NCI-H2196 (cell line): Measurements from ENCODE around the gene DNAJC22.
"Not testable (repeated sequence)": the region's sequence is repeated elsewhere in the genome, so short reads cannot be mapped to it uniquely, and the experiment has no call there.

Experiments
- DNase-seq: peaks from one replicate; lab custom pipeline; 2025; ENCODE audit not compliant: unreplicated experiment; lab: John Stamatoyannopoulos, UW

The DNAJC22 gene

DNA sequence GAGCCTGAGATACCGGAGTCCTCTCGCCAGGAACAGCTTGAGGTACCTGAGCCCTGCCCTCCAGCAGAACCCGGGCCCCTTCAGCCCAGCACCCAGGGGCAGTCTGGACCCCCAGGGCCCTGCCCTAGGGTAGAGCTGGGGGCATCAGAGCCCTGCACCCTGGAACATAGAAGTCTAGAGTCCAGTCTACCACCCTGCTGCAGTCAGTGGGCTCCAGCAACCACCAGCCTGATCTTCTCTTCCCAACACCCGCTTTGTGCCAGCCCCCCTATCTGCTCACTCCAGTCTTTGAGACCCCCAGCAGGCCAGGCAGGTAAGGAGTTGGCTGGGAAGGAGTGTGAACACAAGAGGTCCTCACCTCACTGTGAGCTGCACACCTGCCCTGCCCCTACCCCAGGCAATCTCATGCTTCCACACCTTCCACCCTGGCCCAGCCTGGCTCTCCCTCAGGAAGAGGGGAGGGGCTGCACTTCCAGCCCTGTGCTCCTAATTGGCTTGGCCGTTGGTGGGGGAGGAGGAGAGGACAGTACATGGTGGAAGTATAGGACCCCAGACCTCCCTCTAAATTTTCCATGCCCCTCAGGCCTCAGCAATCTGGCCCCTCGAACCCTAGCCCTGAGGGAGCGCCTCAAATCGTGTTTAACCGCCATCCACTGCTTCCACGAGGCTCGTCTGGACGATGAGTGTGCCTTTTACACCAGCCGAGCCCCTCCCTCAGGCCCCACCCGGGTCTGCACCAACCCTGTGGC lies 15.9 kb upstream of the DNAJC22 start:
- DNase-seq, result no peak

DNA sequence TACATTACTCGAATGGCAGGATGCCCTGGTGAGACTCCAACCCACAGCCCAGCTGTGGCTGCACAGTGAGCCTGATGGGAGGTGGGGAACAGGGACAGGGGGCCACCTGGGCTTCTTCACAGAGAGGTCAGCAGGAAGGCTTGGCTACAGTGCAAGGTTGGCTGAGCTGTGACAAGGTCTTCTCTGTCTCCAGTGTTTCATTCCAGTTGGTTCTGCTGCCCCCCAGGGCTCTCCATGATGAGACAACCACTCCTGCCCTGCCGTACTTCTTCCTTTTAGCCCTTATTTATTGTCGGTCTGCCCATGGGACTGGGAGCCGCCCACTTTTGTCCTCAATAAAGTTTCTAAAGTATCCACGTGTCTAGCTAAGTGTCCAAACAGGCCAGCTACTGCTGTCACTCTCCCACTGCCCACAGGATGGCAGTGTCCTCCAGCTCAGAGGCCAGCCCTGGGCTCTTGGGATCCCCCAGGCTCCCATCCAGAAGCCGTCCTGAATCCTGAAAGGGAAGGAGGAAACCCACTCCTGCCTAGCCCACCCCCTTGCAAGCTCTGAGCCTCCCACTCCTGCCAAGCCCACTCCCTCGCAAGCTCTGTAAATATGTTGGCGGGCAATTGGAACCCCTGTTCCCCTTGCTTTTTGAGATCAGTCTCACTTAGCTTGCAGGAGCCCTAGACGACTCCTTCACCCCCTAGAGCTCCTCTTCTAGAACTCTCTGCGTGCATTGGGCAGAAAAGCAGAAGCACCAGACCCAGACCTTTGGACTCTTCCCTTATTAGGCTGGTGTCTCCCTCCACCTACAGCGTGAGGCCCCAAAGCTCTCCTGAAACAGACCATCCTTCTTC lies 15.1 kb upstream of the DNAJC22 start:
- peak; percentile 59 for DNase-seq

DNA sequence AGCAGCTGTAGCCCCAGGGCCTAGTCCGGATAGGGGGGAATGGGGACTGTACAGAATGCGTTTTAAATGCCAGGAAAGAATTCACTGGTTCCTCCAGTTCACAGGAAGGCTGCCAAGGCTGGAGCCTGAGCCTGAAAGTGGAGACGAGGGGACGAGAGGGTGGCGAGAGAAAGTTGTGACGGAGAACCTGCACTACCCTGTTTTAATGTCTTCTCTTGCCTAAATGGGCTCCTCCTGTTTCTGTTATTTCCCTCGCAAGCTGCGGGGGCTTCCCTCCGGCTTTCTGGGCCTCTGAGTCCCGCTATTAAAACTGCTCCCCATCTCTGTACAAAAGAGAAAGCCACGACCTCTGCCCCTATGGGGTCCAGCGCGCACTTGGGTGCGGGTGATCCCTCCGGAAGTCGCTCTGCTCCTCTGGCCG lies 14.2 kb upstream of the DNAJC22 start:
- DNase-seq, result no peak

DNA sequence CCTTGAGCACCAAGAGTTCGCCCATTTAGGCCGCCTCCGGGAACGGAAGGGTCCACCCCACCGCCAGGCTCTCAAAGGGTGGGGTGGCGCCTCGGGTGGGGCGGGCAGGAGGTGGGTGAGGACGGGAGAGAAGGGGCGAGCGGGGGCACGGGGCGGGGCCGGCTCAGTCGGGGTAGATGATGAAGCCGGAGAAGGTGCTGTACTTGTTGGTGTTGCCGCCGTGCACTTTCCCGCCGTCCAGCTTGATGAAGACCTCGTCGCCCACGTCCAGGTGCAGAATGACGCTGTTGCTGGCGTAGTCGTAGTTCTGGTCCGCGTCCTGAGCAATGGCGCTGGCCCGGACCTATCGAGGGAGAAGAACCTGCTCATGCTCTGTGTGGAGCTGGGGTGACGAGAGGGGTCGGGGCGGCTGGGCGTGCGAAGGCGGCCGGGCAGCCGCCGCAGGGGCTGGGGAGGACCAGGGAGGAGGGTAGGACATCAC lies 13.8 kb upstream of the DNAJC22 start:
- no peak for DNase-seq

DNA sequence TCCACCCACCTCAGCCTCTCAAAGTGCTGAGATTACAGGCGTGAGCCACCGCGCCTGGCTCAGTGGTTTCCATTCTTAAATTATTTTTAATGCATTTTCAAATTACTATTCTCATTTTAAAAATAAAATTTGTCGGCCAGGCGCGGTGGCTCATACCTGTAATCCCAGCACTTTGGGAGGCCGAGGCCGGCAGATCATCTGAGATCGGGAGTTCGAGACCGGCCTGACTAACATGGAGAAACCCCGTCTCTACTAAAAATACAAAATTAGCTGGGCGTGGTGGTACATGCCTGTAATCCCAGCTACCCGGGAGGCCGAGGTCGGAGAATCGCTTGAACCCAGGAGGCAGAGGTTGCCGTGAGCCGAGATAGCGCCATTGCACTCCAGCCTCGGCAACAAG lies 12.9 kb upstream of the DNAJC22 start:
- DNase-seq, result not testable (repeated sequence)

DNA sequence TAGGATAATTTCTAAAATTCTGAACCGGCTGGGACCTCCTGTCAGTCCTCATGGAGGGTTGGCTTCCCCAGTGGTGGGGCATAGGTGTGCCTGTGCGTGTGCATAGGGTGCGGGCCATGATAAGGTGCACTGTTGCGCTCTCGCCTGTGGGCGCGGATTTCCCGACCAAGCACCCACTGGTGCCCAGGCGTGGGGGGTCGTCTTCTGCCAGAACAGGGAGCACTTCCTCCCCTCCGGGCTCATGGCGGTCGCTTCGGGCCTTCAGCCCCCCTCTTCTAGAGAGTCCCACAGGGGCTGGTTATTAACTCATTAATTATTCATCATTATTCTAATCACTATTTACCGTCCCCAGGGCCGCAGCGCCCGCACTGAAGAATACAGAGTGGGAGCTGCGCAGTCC lies 12.5 kb upstream of the DNAJC22 start:
- no peak for DNase-seq

DNA sequence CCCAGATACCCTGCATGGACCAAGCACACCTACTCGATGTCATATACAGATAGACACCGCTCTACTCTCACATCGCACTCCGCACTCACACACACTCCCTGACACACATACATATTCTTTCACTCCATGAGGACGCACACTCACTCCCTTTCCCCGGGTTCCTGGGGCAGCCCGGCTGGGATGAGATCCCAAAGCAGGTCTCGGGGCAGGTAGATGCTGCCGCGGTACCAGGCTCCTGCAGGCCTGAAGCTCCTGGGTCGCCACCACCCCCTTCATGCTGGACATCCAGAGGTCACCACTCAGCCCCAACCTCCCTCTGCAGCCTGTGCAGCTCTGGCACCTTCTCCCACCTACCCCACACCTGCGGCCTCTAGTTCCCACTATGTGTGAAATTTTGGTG lies 12.0 kb upstream of the DNAJC22 start:
- no peak for DNase-seq

DNA sequence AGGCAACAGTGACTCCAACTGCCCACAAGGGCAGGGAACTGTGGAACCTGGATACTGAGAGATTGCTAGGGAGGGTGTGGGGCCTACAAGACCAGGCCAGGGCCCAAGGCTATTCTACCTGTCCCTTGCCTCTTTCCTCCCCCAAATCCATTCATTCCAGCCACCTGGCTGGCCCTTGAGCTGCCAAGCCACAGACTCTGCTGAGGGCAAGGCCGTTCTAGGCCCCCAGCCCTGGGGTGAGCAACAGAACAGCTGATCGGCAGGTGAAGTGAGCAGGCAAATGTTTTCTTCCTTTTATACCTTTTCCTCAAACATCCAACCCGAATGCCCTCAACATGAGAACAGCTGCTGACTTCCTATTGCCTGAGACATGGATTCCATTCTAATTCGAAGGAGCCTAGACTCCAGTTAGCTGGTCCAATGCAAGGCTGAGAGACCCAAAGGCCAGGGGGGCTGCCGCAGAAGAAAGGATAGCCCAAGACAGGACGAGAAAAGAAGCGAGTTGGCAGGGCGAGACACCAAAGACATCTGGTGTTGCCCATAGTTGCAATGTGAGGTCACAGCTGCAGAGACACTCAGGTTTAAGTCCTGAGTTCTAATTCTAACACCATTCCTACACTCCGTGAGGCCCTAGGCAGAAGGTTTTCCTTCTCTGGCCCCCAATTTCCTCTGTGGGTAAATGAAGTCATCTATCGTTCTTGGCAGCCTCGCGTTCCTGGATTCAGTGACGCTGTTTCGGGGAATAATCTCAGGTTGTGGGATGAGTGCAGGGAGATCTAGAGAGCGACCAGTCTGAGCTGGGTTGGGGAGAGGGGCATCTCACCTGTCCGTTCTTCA lies 11.4 kb upstream of the DNAJC22 start:
- no peak for DNase-seq

DNA sequence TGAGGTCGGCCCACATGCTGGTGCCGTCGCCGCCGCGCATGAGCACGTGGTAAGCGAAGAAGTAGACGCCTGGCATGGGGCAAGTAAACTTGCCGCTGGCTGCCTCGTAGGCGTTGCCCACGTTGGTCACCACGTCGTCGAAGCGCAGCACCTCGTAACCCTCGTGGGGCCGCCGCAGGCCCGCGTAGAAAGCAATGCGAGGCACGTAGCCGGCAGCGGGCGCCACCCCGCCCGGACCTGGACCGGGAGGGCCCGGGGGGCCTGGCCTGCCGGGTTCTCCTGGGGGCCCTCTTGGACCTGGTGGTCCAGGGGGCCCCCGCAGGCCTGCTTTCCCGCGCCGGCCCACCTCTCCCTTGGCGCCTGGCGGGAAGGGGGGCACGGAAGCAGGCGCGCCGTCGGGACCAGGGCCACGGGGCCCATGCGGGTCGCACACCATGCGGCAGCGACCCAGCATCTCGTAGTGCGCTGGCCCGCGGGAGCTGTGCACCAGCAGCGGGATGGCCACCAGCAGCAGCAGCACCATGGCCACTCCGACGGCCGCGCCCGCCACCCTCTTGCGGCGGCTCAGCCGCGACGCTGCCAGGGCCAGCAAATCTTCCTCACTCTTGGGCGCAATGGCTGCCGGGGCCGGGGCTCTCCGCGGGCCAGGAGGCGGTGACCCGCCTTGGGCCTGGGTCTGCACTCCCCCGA lies 10.6 kb upstream of the DNAJC22 start:
- DNase-seq, result no peak

DNA sequence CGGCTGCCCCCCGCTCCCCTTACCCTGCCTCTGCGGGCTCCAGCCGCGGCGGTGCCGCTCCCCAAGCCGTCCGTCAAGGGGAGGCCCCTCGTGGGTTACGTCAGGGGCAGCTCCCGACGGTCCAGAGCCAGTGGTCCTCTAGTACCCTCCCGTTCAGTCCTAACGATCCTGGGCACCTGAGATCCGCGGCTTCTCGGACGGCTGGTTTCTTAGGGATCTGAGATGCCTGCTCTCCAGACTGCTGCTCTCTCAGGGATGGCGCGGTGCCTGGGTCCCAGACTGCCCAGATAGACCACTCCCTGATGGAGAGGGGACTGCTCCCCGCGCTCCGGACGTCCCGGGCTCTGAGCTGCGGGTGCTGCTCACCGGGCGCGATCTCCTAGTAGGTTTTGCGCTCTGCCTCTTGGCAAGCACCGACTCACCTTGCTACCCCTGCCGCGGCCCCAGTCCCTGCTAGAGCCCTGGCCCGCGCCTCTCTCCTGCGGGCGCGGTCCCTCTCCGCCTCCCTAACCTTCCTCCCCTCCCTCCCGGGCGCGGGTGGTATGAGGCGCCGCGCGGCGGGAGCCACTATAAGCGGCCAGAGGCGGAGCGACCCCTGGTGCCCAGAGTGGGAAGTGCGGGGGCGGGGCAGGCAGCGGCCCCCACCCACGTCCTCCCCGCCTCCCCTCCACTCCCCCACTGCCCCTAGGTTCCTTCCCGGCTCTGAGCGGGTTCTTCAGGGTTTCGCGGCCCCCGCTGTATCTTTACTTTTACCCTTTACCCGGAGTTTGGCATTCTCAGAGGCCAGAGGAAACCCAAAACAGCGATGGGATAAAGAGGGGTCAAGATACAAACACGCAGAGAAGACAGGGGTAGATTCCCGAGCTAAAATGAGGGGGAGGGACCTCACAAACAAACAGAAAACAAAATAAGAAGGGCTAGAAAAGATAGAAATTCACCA lies 9.8 kb upstream of the DNAJC22 start, which contains the start of gene C1QL4:
TSS of gene C1QL4 (minus strand) at position 544 of the 940 bp plus-strand sequence. CDS start 711 bp downstream, outside the sequence.
- DNase-seq, result peak; percentile 84

DNA sequence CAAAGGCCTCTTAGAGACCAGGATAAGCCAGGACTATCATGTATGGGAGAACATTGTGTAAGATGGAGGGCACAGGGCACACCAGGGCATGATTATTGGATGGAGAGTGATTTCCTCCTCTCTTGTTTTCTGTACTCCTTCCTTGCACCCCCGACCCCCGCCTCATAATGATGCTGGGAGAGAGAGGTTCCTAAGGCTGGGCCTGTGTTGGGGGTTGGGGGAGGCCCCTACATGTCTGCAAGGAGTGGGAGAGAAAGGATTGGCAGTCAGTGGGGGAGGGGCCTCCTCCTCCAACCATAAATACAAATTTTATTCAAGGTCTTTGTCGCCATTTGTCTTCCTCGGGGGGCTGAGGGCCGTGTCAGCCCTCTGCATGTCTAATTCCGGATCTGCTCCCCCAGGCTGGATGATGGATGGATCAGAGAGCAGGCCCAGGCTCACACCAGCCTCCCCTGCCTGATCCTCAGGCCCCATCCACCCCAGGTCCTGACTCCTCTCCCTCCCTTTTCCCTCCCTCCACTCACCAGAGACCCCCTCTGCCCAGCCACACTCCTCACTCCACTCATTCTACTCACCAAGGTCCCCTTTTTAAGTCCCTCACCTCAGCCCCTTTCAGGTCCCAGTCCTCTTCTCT lies 7.7 kb upstream of the DNAJC22 start:
- DNase-seq, result no peak

DNA sequence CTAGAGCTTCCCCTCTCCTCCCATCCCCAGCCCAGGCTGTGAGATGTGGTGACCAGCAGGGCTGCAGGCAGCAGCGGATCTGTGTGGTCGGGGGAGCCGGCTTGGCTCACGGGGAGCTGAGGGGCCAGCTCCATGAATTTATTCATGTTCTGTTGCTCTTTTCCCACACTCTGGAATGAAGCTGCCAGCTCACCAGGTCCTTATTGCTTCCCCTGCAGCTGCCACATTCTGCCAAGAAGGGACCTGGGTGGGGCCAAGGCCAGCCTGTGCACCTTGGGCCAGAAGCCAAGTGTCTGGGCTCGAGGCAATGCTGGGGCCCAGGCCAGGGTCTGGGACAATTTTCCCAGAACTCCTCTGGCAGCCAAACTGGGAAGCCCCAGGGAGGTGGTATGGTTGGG lies 7.2 kb upstream of the DNAJC22 start:
- no peak for DNase-seq

DNA sequence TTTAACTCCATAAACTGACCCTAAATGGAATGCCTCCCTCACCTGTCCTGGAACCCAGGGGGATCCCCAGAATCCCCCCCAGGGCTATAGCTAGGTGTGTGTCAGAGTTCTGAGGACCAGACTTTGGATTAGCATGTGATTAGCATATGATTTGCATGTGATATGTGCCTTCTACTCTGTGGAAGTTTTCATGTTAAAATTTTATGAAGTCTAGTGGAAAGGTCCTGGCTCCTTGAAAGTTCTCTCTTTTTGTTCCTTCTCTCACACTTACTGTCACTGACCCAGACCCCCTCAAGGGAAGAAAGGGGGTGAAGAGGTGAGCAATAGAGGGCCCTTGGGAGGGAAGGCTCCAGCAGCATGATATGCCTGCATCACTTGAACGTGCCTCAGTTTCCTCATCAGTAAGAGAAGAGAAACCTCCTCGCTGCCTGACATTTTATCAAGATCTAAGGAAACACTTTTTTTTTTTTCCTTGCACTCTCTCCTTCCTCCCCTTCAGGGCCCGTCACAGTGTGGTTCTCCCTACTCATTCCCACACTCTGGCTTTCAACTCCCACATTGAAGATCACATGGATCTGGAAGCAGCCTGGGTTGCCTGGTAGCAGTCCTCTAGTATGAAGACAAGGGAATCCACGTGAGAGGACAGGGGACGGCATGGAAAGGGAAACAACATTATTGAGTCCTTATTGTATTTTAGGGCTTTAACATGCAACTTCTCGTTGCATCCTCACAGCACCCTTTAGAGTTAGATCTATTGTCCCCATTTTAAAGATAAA lies 6.4 kb upstream of the DNAJC22 start:
- DNase-seq, result no peak

DNA sequence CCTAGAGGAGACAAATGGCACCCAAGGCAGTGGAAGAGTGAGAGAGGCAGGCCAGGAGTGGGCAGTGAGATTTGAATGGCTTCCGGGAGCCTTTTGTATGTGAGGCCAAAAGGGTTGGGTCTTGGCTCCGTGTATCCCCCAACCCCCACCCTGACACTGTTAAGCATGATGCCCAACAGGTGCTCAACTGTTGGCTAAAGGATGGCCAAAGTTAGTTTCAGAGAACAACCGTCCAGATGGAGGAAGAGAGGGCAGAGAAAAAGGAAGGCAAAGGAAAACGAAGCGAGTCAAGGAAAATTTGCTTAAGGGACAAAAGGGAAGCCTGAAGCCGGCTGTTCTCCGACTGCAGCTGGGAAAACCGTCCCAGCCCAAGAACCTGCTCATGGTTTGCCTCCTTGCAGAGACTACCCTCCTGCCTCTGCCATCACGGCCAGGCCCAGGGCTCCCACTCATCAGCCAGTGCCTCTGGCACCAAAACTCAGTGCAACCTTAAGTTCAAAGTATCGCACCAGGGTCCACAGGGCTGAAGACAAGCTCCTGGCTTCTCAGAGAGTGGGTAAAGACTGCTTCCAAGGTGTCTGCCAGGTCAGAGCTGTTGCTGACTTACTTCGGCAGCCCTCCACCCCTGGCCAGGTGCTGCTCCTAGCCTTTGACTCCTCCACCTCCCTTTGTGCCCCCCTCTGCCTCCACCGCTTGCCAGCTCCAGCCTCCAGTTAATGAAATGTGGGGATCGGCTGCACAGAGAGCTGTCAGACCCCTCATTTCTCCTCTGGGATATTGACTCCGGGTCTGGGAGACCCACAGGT lies 5.5 kb upstream of the DNAJC22 start:
- no peak for DNase-seq

DNA sequence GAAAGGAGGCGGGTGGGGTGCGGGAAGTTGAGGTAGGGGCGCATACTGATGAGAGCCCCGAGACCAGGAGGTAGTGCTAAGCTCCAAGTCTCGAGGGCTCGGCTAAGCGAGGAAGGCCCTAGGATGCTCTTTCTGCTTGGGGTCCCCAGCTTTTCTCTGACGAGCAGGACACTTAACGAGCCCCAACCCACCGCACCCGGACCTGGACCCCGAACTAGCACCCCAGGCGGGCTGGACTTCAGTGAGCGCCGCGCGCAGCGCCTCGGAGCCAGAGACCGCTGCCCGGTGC lies 5.0 kb upstream of the DNAJC22 start:
- no peak for DNase-seq

DNA sequence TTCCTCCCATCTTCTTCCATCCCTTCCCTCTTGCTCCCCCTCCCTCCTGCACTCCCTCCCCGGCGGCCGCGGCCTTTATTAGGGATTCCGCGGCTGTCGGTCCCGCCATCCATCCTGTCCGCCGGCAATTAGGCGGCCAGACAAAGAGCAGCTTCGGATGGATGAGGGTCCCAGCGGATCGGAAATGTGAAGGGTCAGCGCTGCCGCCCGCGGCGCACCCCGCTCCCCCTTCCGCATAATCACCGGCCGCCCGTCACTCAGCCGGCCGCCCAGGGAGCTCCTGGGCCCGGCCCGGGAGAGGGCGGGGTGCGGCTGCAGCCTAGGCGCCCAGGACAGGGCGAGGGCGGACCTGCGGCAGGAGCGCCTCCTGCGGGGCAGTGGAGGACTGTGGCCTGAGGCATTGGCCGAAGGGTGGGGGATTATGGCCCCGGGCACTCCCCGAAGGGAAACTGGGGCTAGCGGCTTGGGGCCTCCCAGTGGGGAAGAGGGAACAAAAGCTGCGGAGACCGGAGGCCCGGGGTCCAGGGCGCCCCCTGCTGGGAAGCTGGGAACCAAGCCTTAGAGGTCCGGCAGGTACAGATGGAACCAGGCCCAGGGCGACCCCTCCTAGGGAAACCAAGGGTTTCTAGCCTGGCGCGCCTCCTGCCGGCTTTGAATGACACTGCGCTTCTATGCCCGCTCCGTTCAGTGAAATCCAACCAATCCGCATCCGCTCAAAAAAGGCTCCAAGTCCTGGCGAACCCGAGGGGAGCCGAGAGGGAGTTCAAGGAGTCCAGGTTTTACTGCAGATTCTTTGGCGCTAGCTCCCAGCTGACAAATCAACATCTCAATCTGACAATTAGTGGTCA lies 4.4 kb upstream of the DNAJC22 start:
- DNase-seq, result peak; percentile 83
